ENCODE data around the gene ANKRD33.

DNA sequence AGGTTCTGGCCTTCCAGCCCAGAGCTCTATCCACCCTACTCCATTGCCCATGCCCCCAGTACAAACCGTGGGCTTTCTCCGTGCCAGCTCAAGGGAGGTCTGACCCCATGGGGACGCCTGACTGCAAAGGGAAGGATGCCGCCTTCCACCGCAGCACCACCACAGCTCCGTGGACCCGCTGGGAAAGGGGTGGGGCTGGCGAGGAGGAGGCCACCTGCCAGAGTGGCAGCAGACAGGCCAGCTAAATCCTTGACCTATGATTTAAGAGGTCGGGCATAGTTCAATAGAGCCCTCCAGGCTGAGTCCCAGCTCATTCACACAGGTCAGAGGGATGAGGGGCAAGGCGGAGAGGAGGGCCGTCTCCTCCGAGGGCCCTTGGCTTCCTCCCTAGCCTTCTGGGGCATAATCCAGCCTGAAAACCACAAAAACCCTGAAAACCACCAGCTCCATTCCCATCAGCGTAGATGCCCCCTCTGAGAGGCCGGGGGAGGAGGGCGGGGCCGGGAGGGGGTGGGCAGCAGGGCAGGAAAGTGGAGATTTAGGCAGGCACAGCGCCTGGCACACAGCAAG lies 24.5 kb upstream of the ANKRD33 start:
- TF ChIP-seq, protein P1, sequence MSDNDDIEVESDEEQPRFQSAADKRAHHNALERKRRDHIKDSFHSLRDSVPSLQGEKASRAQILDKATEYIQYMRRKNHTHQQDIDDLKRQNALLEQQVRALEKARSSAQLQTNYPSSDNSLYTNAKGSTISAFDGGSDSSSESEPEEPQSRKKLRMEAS (IDR thresholded peaks at IDR 0.05) = no peak
- TF ChIP-seq POU5F1 (IDR thresholded peaks at IDR 0.05; ENCODE audit: low read depth, low read length) = no peak
- TF ChIP-seq SRF (IDR thresholded peaks at IDR 0.05; ENCODE audit: low read depth, low read length) = no peak
- no peak for TF ChIP-seq CTCF (IDR thresholded peaks at IDR 0.05; ENCODE audit: control extremely low read depth in 1 of 3, insufficient read depth in 1 of 3, low read depth in 1 of 3, low read length in 3 of 3)

Data from H1 (cell line).